SU-DHL-6 (cell line): Measurements from ENCODE around the gene SLC39A7.

Source experiments
- H2AFZ ChIP-seq: fragments of 200-600 bp; sonication (generic); 2 replicates; pipeline ENCODE4 v1.6.1; 2014; ENCODE audit warnings: low read depth, mild to moderate bottlenecking, moderate library complexity, mixed read lengths, antibody characterized with exemption, low read length; ENCODE audit not compliant: severe bottlenecking
- H3F3A ChIP-seq: fragments of 200-600 bp; shearing (Covaris generic); 2 replicates; pipeline ENCODE4 v1.6.0; 2016; ENCODE audit warnings: antibody characterized with exemption, mild to moderate bottlenecking; ENCODE audit not compliant: insufficient read depth
- H3K27ac ChIP-seq: fragments of 200-600 bp; sonication (generic); 2 replicates; pipeline ENCODE4 v1.5.1; 2016; ENCODE audit warnings: low read depth, mild to moderate bottlenecking, low read length, moderate library complexity, mixed read lengths
- H3K27me3 ChIP-seq: fragments of 200-600 bp; sonication (generic), shearing (Covaris generic); 2 replicates; pipeline ENCODE4 v1.6.0; 2014; ENCODE audit warnings: mild to moderate bottlenecking, low read length
- H3K36me3 ChIP-seq: fragments of 200-600 bp; sonication (generic); 2 replicates; pipeline ENCODE4 v1.6.1; 2014; ENCODE audit warnings: mild to moderate bottlenecking, low read length, mixed read lengths
- H3K4me2 ChIP-seq: fragments of 300-600, 200-600 bp; shearing (Covaris generic), sonication (generic); 2 replicates; pipeline ENCODE4 v1.6.0; 2014; ENCODE audit warnings: low read length, low read depth, mild to moderate bottlenecking; ENCODE audit not compliant: poor library complexity, severe bottlenecking
- H3K4me3 ChIP-seq: fragments of 200-600 bp; sonication (generic); 2 replicates; pipeline ENCODE4 v1.5.1; 2014; ENCODE audit warnings: antibody characterized with exemption, low read length, mild to moderate bottlenecking, mixed read lengths; ENCODE audit not compliant: insufficient read depth, poor library complexity, severe bottlenecking
- H3K79me2 ChIP-seq: fragments of 200-600 bp; sonication (generic); 2 replicates; pipeline ENCODE4 v1.6.1; 2014; ENCODE audit warnings: mild to moderate bottlenecking, low read length, moderate library complexity; ENCODE audit not compliant: insufficient read depth
- H3K9ac ChIP-seq: fragments of 200-600 bp; sonication (generic); 2 replicates; pipeline ENCODE4 v1.7.0; 2014; ENCODE audit warnings: mild to moderate bottlenecking, low read length
- H3K9me2 ChIP-seq: fragments of 200-600 bp; sonication (generic); replicated peaks from 2 replicates; pipeline ENCODE4 v1.6.1; 2014; ENCODE audit warnings: low read length; ENCODE audit not compliant: insufficient read depth
- H3K9me3 ChIP-seq: fragments of 200-600 bp; sonication (generic); 2 replicates; pipeline ENCODE4 v1.6.1; 2014; ENCODE audit warnings: low read length, mixed read lengths; ENCODE audit not compliant: insufficient read depth
- H4K20me1 ChIP-seq: fragments of 200-600 bp; sonication (generic); 2 replicates; pipeline ENCODE4 v1.6.1; 2014; ENCODE audit warnings: low read depth, mild to moderate bottlenecking, antibody characterized with exemption, low read length, moderate library complexity, mixed read lengths
- EZH2phosphoT487 ChIP-seq: fragments of 200-600 bp; sonication (generic), shearing (Covaris generic); conservative IDR thresholded peaks from 2 replicates; pipeline ENCODE4 v1.6.1; 2018; ENCODE audit warnings: mild to moderate bottlenecking, antibody characterized with exemption, low read length, moderate library complexity, mixed read lengths
- TF ChIP-seq, protein P1 (sequence below): fragments of 200-600 bp; sonication (generic); IDR thresholded peaks from one replicate; pipeline ENCODE4 v1.5.1; 2017; ENCODE audit warnings: antibody characterized with exemption, mild to moderate bottlenecking, low read length, moderate library complexity; ENCODE audit not compliant: insufficient read depth, poor library complexity, severe bottlenecking

Gene SLC39A7

DNA sequence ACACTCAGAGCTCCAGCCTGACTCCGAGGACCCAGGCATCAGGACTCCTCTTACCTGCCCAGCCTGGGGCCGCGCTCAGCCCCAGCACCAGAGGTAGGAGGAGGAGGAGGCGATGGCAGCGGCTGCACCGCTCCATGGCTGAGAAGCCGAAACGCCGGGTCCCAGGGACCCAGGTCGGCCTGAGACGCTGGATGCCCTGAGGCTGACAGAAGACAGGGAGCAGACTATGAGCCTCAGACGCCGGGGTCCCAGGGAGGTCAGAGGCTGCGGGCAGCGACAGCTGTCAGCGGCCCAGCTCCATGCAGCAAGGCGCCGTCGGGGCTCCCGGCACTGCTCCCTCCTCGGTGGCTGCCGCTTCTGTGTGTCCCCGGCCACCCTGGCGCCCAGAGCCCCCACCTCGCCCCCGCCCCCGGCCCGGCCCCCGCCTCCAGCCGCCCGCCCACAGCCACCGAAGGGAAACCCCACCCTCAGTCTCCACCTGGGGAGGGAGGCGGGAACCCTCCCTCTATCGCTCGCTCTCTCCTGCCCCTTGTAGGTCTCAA, 8.5 kb upstream of the SLC39A7 start, which contains the start of gene COL11A2:
TSS of gene COL11A2 (minus strand) at position 363 of the 542 bp plus-strand sequence. CDS start at position 136, 227 bp downstream.
- H3K27me3 ChIP-seq, result no peaks in the 10 kb centered on the region
- no peaks in the 10 kb centered on the region for H4K20me1 ChIP-seq
- H3K9me3 ChIP-seq, result no peaks in the 10 kb centered on the region
- H3K4me3 ChIP-seq, result no peak within 1 kb of the TSS
- no peak within 1 kb of the TSS for H3K9ac ChIP-seq
- H3K79me2 ChIP-seq, result no peaks in the 10 kb centered on the region; the same call in 1 of the 2 replicates
- no peak within 1 kb of the TSS for H3K4me2 ChIP-seq
- no peak within 1 kb of the TSS for H3K27ac ChIP-seq
- no peak within 1 kb of the TSS for H2AFZ ChIP-seq
- peaks cover 8% of the 10 kb centered on the region for H3K36me3 ChIP-seq
- no peak for TF ChIP-seq EZH2phosphoT487
- TF ChIP-seq, protein P1, sequence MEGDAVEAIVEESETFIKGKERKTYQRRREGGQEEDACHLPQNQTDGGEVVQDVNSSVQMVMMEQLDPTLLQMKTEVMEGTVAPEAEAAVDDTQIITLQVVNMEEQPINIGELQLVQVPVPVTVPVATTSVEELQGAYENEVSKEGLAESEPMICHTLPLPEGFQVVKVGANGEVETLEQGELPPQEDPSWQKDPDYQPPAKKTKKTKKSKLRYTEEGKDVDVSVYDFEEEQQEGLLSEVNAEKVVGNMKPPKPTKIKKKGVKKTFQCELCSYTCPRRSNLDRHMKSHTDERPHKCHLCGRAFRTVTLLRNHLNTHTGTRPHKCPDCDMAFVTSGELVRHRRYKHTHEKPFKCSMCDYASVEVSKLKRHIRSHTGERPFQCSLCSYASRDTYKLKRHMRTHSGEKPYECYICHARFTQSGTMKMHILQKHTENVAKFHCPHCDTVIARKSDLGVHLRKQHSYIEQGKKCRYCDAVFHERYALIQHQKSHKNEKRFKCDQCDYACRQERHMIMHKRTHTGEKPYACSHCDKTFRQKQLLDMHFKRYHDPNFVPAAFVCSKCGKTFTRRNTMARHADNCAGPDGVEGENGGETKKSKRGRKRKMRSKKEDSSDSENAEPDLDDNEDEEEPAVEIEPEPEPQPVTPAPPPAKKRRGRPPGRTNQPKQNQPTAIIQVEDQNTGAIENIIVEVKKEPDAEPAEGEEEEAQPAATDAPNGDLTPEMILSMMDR, result no peak
- H3K9me2 ChIP-seq, result no peaks in the 10 kb centered on the region
- H3F3A ChIP-seq, result peaks cover 5% of the 10 kb centered on the region; the same call in 1 of the 2 replicates

DNA sequence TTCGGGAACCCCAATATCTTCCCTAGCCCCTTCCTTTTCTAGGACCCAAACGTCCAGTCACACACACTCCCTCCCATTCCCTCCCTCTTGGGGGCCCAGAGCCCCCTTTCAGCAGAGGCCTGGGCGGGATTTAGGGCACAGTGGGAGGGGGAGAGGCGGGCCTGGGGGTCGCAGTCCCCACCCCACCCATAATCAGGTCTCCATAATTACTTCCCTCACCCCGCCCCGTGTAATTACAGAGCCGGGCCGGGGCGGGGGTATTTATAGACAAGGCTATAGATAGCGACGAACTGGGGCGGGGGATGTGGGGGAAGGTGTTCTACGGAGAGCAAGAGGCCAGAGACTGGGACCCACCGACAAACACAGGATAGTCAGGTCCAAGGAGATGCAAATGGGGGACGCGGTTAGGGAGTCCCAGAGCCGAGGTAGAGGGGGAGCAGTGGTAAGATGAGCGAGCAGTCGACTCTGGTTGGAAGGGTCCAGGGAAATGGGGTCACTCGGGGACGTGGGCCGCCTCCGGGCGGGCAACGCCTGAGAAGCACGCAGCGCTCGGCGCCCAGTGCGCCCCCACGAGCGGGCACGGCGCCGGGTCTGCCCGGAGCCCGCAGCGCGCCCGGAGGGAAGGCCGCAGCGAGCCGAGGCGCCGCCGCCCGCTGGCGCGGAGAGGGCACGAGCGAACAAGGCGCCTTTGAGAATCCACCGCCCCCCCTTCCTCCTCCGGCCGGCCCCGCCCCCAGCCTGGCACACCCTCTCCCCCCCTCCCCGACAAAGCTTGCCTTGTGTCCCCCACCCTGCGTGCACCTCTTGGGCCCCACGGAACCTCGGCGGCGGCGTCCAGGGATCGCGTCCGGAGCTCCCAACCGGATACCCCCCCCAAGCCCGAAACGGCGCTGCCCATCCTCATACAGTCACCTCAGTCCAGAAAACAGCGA, 7.7 kb upstream of the SLC39A7 start:
- no peak overlapping the region for H3K4me2 ChIP-seq
- peaks cover under 1% of the 10 kb centered on the region; the same call in 1 of the 2 replicates for H3K79me2 ChIP-seq
- no peak overlapping the region for H2AFZ ChIP-seq
- no peaks in the 10 kb centered on the region for H3K27me3 ChIP-seq
- H3K4me3 ChIP-seq, result no peak overlapping the region
- H3K9me3 ChIP-seq, result no peaks in the 10 kb centered on the region
- no peaks in the 10 kb centered on the region for H4K20me1 ChIP-seq
- H3F3A ChIP-seq, result peaks cover 10% of the 10 kb centered on the region; the same call in 1 of the 2 replicates
- TF ChIP-seq, protein P1, result no peak
- no peak for TF ChIP-seq EZH2phosphoT487
- no peak overlapping the region for H3K9ac ChIP-seq
- no peaks in the 10 kb centered on the region for H3K9me2 ChIP-seq
- H3K27ac ChIP-seq, result no peak overlapping the region
- peaks cover 10% of the 10 kb centered on the region for H3K36me3 ChIP-seq

- peaks cover 16% of the 10 kb centered on the region; the same call in 1 of the 2 replicates for H3F3A ChIP-seq
- peaks cover 6% of the 10 kb centered on the region; the same call in 1 of the 2 replicates for H3K79me2 ChIP-seq
- no peak overlapping the region for H3K4me3 ChIP-seq
- no peaks in the 10 kb centered on the region for H3K9me2 ChIP-seq
- no peaks in the 10 kb centered on the region for H4K20me1 ChIP-seq
- TF ChIP-seq EZH2phosphoT487, result no peak
- TF ChIP-seq, protein P1, result no peak
- no peak overlapping the region for H2AFZ ChIP-seq
- no peaks in the 10 kb centered on the region for H3K27me3 ChIP-seq
- no peak overlapping the region for H3K27ac ChIP-seq
- peaks cover 10% of the 10 kb centered on the region for H3K36me3 ChIP-seq
- no peaks in the 10 kb centered on the region for H3K9me3 ChIP-seq
- no peak overlapping the region for H3K9ac ChIP-seq
- no peak overlapping the region for H3K4me2 ChIP-seq
Observed at GRCh38 chr6:33193619-33194018, 7.0 kb upstream of the SLC39A7 start.
